CD14-positive monocyte (primary cell): ENCODE measurements around the gene TNFRSF19. TPM values are rescaled to one million over a fixed set of nuclear protein-coding genes. Genes with fewer than 3 reads are reported as not detected.

Source experiments
- DNase-seq, 3 donors: peaks; one replicate each; pipeline ENCODE4 v3.0.0-alpha.2; 2011 to 2022
- H2AFZ ChIP-seq: 2 replicates; pipeline ENCODE4 v1.6.0; 2012; ENCODE audit warnings: mild to moderate bottlenecking, low read depth, low read length, inconsistent platforms; ENCODE audit not compliant: insufficient read depth, poor library complexity, severe bottlenecking
- H3K27ac ChIP-seq, 2 donors: 1 replicate in 1 of 2; 2 replicates in 1 of 2; pipeline ENCODE4 v1.5.1; 2012 to 2013; ENCODE audit warnings: low read length in 2 of 2, control low read depth in 1 of 2, inconsistent platforms in 1 of 2, low read depth in 1 of 2, mild to moderate bottlenecking in 1 of 2
- H3K27me3 ChIP-seq, 2 donors: one replicate each; pipeline versions ENCODE4 v1.6.0 to v1.6.1; 2011 to 2013; ENCODE audit warnings: low read length in 2 of 2; ENCODE audit not compliant: control insufficient read depth in 2 of 2, insufficient read depth in 2 of 2
- H3K36me3 ChIP-seq, 2 donors: replicated peaks in 1 of 2; 1 replicate in 1 of 2; 2 replicates in 1 of 2; pipeline versions ENCODE4 v1.5.1 to v1.6.1; 2012 to 2013; ENCODE audit warnings: low read length in 2 of 2, control low read depth in 1 of 2, inconsistent platforms in 1 of 2, mild to moderate bottlenecking in 1 of 2; ENCODE audit not compliant: insufficient read depth in 2 of 2, control insufficient read depth in 1 of 2
- H3K4me1 ChIP-seq, 2 donors: 1 replicate in 1 of 2; 2 replicates in 1 of 2; pipeline versions ENCODE4 v1.5.1 to v1.6.1; 2012 to 2013; ENCODE audit warnings: low read length in 2 of 2, control low read depth in 1 of 2, inconsistent platforms in 1 of 2, mild to moderate bottlenecking in 1 of 2, moderate library complexity in 1 of 2; ENCODE audit not compliant: insufficient read depth in 2 of 2, control insufficient read depth in 1 of 2
- H3K4me2 ChIP-seq: replicated peaks from 2 replicates; pipeline ENCODE3; 2012; ENCODE audit warnings: low read length, moderate library complexity, mild to moderate bottlenecking; ENCODE audit not compliant: poor library complexity, severe bottlenecking; ENCODE audit errors: extremely low read depth
- H3K4me3 ChIP-seq, 3 experiments: fragments of 200-600 bp in 1 of 3; sonication (generic) in 1 of 3; replicated peaks in 1 of 3; 1 replicate in 2 of 3; 2 replicates in 1 of 3; pipeline ENCODE4 v1.5.1; 2011 to 2013; ENCODE audit warnings: low read length in 3 of 3, mild to moderate bottlenecking in 3 of 3, control low read depth in 2 of 3, low read depth in 2 of 3, inconsistent platforms in 1 of 3, moderate library complexity in 1 of 3
- H3K79me2 ChIP-seq: 2 replicates; pipeline ENCODE4 v1.6.0; 2012; ENCODE audit warnings: mild to moderate bottlenecking, control low read depth, inconsistent platforms, low read length, moderate library complexity; ENCODE audit not compliant: insufficient read depth
- H3K9ac ChIP-seq: 2 replicates; pipeline ENCODE4 v1.6.0; 2017; ENCODE audit warnings: low read length, mild to moderate bottlenecking; ENCODE audit not compliant: insufficient read depth, poor library complexity, severe bottlenecking
- H3K9me3 ChIP-seq, 2 donors: replicated peaks in 1 of 2; 1 replicate in 1 of 2; 2 replicates in 1 of 2; pipeline versions ENCODE4 v1.5.1 to v1.6.1; 2012 to 2013; ENCODE audit warnings: low read length in 2 of 2, control low read depth in 1 of 2; ENCODE audit not compliant: control insufficient read depth in 1 of 2, insufficient read depth in 1 of 2
- H4K20me1 ChIP-seq: 2 replicates; pipeline ENCODE4 v1.6.0; 2012; ENCODE audit warnings: mild to moderate bottlenecking, low read length, control low read depth, moderate library complexity; ENCODE audit not compliant: insufficient read depth
- H3K27ac Mint-ChIP-seq, 7 donors: one replicate each; pipeline ENCODE4 v1.8.0; 2020; ENCODE audit warnings: mild to moderate bottlenecking in 7 of 7, mixed read lengths in 7 of 7, moderate library complexity in 6 of 7, inconsistent platforms in 2 of 7
- H3K27me3 Mint-ChIP-seq, 3 donors: one replicate each; pipeline ENCODE4 v1.8.0; 2021 to 2022; ENCODE audit warnings: low read depth in 3 of 3, mild to moderate bottlenecking in 3 of 3, mixed read lengths in 3 of 3, moderate library complexity in 3 of 3, inconsistent platforms in 1 of 3
- H3K36me3 Mint-ChIP-seq, 2 donors: one replicate each; pipeline ENCODE4 v1.8.0; 2020; ENCODE audit warnings: mixed read lengths in 2 of 2, inconsistent platforms in 1 of 2, mild to moderate bottlenecking in 1 of 2
- H3K4me1 Mint-ChIP-seq: one replicate; pipeline ENCODE4 v1.8.0; 2020; ENCODE audit warnings: mild to moderate bottlenecking, mixed read lengths
- H3K4me3 Mint-ChIP-seq, 2 donors: one replicate each; pipeline ENCODE4 v1.8.0; 2020; ENCODE audit warnings: mild to moderate bottlenecking in 2 of 2, mixed read lengths in 2 of 2, moderate library complexity in 1 of 2
- H3K9me3 Mint-ChIP-seq, 7 donors: one replicate each; pipeline ENCODE4 v1.8.0; 2020 to 2022; ENCODE audit warnings: mixed read lengths in 7 of 7, mild to moderate bottlenecking in 6 of 7, moderate library complexity in 6 of 7, inconsistent platforms in 2 of 7
- WGBS: methylation state at CpG from one replicate; pipeline ENCODE4 v1.1.5; 2013; ENCODE audit warnings: missing lambda C conversion rate; ENCODE audit not compliant: insufficient coverage; 5-methylcytosine and 5-hydroxymethylcytosine counted together
- intact Hi-C, 2 donors: fragments of 100-400 bp; cut with micrococcal nuclease; formaldehyde crosslinking; loops; one replicate each; pipeline versions ENCODE4 v1.15.0 to v1.15.1; 2023
- polyA plus RNA-seq, 3 donors: library from polyadenylated mRNA; depleted of rRNA in 1 of 3; unstranded in 2 of 3; stranded (reverse) in 1 of 3; fragments of 300-500 nt in 2 of 3; fragments of >200 nt in 1 of 3; fragmentation: Illumina TruSeq in 2 of 3; gene quantifications; 1 replicate in 2 of 3; 2 replicates in 1 of 3; pipeline ENCODE4 v1.2.3, GENCODE V29; 2012 to 2021
- TF ChIP-seq, protein P1 (sequence below): fragments of 200-600 bp; IDR thresholded peaks from one replicate; pipeline ENCODE4 v1.8.0; 2022; ENCODE audit warnings: antibody characterized with exemption, mild to moderate bottlenecking

TNFRSF19 gene
- polyA plus RNA-seq, 3 donors: 0.11 TPM; not detected in 2

DNA sequence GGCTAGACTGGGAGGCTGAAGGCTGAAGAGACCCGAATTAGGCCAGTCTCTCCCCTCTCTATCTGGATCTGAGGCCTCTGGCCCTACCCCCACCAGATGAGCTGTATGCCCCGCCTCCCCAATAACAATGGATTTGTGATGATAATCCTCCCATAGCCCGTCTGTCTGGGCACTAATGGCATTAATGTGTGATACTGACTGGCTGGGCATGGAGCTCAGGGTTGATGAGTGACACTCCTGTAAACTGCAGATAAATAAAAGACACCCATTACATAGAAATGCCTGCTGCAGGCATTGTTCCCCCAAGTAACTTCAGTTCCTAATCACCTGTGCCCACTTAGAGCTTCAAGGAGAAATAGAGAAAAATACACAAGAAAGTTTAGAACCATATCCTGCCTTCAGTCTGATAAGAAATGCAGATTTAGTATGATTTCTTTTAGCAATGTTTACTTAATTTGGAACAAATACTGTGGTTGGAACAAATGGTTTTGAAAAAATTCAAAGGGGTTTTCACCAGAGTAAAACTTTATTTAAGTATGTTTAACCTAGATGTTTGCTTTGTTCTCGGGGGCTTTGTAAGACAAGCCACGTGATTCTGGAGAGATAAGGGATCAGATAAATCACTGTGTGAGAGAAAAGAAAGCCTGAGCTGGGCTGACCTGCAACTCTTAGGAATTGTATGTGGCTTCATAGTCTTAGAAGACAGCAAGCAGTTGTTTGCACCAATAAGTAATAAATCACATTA, 60.3 kb downstream of the TNFRSF19 start:
- Histone ChIP-seq H3K27ac (no peak overlapping the region), H3K27me3 (no peaks in the 10 kb centered on the region)
- 40% methylated on average over 1 of the region's 5 CpGs for WGBS

DNA sequence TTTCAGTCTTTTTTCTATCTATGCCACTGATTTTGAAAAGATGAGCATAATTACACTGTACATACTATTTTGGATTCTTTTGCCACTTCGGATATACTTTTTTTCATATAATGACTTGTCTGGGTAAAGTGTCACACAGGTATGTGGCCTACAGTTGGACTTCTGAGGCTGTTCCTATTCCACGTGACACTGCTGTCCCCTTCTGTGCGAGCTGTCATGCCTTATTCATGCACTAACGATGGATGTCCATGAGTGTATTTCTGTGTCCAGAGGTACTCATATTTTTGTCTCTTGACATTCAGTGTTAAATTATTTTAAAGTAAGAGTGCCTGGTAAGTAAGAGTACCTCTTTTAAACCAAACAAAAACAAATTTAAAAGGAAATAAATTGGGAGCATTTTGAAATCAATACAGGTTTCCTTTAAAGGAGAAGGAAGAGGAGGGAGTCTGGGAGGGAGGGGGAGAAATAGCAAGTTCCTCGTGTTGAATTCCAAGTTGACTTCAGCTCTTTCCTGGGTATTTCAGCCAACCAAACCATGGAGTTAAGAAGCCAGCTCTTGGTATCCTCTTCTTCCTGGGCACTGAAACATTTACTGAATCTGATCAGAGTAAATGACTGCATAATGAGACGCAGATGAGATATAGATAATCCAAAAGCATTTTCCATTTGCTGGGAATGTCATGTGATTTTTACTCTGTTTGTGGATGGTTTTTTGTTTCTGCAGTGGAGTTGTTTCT, 61.3 kb downstream of the TNFRSF19 start:
- H3K4me3 ChIP-seq: no peak overlapping the region
- H3K27me3 ChIP-seq: no peaks in the 10 kb centered on the region
- Mint-ChIP-seq H3K4me1 (peaks cover 10% of the 10 kb centered on the region), H3K27me3 (peaks cover 0 to 6% (median 1%) of the 10 kb centered on the region in 3 donors), H3K9me3 (no peaks in the 10 kb centered on the region), H3K36me3 (no peaks in the 10 kb centered on the region), H3K27ac (no peak overlapping the region), H3K4me3 (no peak overlapping the region)
- no peaks in the 10 kb centered on the region for H4K20me1 ChIP-seq
- H3K79me2 ChIP-seq: no peaks in the 10 kb centered on the region
- DNase-seq: no peak
- WGBS: 100% methylated on average over 1 of the region's 6 CpGs
- intact Hi-C loops: no loop called here
- no peak overlapping the region for H2AFZ ChIP-seq
- no peak overlapping the region for H3K9ac ChIP-seq
- peaks cover 4 to 7% of the 10 kb centered on the region in 2 donors for H3K4me1 ChIP-seq
- H3K27ac ChIP-seq: no peak overlapping the region
- H3K36me3 ChIP-seq: no peaks in the 10 kb centered on the region
- TF ChIP-seq, protein P1, sequence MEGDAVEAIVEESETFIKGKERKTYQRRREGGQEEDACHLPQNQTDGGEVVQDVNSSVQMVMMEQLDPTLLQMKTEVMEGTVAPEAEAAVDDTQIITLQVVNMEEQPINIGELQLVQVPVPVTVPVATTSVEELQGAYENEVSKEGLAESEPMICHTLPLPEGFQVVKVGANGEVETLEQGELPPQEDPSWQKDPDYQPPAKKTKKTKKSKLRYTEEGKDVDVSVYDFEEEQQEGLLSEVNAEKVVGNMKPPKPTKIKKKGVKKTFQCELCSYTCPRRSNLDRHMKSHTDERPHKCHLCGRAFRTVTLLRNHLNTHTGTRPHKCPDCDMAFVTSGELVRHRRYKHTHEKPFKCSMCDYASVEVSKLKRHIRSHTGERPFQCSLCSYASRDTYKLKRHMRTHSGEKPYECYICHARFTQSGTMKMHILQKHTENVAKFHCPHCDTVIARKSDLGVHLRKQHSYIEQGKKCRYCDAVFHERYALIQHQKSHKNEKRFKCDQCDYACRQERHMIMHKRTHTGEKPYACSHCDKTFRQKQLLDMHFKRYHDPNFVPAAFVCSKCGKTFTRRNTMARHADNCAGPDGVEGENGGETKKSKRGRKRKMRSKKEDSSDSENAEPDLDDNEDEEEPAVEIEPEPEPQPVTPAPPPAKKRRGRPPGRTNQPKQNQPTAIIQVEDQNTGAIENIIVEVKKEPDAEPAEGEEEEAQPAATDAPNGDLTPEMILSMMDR: no peak
- H3K9me3 ChIP-seq: no peaks in the 10 kb centered on the region
- H3K4me2 ChIP-seq: no peak overlapping the region

More for the DNA sequence above, 60.3 kb downstream of the TNFRSF19 start:
- no peak overlapping the region for H3K9ac ChIP-seq
- H3K4me3 ChIP-seq: no peak overlapping the region
- no peak overlapping the region for H3K27ac Mint-ChIP-seq
- H4K20me1 ChIP-seq: no peaks in the 10 kb centered on the region
- H3K79me2 ChIP-seq: no peaks in the 10 kb centered on the region
- TF ChIP-seq, protein P1: no peak
- H3K4me2 ChIP-seq: no peak overlapping the region
- H3K4me1 Mint-ChIP-seq: peaks cover 3% of the 10 kb centered on the region
- no peak for DNase-seq
- intact Hi-C loops: no loop called here
- peaks cover 0 to 2% (median 0%) of the 10 kb centered on the region in 7 donors for H3K9me3 Mint-ChIP-seq
- no peak overlapping the region for H3K4me3 Mint-ChIP-seq
- H3K9me3 ChIP-seq: no peaks in the 10 kb centered on the region
- no peaks in the 10 kb centered on the region for H3K36me3 ChIP-seq
- H3K36me3 Mint-ChIP-seq: no peaks in the 10 kb centered on the region
- H3K4me1 ChIP-seq: no peaks in the 10 kb centered on the region
- H2AFZ ChIP-seq: no peak overlapping the region
- peaks cover 0 to 6% (median 1%) of the 10 kb centered on the region in 3 donors for H3K27me3 Mint-ChIP-seq
